ENCODE results near the gene PLA2G1B.

Gene PLA2G1B

DNA sequence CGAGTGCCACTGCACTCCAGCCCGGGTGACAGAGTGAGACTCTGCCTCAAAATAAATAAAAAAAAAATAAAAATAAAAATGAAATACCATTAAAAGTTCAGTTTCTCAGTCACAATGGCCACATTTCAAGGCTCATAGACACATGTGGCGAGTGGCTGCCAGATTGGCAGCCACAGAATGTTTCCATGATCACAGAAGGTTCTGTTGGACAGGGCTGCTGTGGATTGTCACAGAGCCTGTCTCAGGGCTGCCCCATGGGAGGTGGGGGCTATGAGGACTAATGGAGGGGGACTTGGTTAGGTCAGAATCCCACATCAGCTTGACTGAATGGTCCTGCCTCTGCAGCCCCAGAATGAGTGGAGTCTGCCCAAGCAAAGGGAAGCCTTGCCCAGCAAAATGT is 3.8 kb upstream of the PLA2G1B start:
- TF ChIP-seq SIN3A (IDR thresholded peaks at IDR 0.05; ENCODE audit: borderline replicate concordance, insufficient read depth, low read length): no peak
- no peak for TF ChIP-seq TAF1 (IDR thresholded peaks at IDR 0.05; ENCODE audit: borderline replicate concordance, insufficient read depth, low read length)
- TF ChIP-seq POLR2AphosphoS5 (IDR thresholded peaks at IDR 0.05; ENCODE audit: low read depth, low read length): no peak
- no peak for TF ChIP-seq REST (IDR thresholded peaks at IDR 0.05; ENCODE audit: insufficient read depth in 1 of 2, low read depth in 2 of 2, low read length in 2 of 2)
- no peak for TF ChIP-seq FOXP2 (optimal IDR thresholded peaks at IDR 0.05; ENCODE audit: borderline replicate concordance, extremely low read depth, extremely low read length, insufficient read depth)

- TF ChIP-seq SIN3A (IDR thresholded peaks at IDR 0.05; ENCODE audit: borderline replicate concordance, insufficient read depth, low read length) (no peak), POLR2AphosphoS5 (IDR thresholded peaks at IDR 0.05; ENCODE audit: low read depth, low read length) (no peak), FOXP2 (optimal IDR thresholded peaks at IDR 0.05; ENCODE audit: borderline replicate concordance, extremely low read depth, extremely low read length, insufficient read depth) (no peak), REST (IDR thresholded peaks at IDR 0.05; ENCODE audit: insufficient read depth in 1 of 2, low read depth in 2 of 2, low read length in 2 of 2) (no peak), TAF1 (IDR thresholded peaks at IDR 0.05; ENCODE audit: borderline replicate concordance, insufficient read depth, low read length) (no peak)
These were observed 649 bp upstream of the PLA2G1B start for GRCh38 chr12:120328228-120328627.

GRCh38 chr12:120324841-120325417 is 2.6 kb downstream of the PLA2G1B start:
- TF ChIP-seq SIN3A (IDR thresholded peaks at IDR 0.05; ENCODE audit: borderline replicate concordance, insufficient read depth, low read length): no peak
- TF ChIP-seq POLR2AphosphoS5 (IDR thresholded peaks at IDR 0.05; ENCODE audit: low read depth, low read length): no peak
- TF ChIP-seq REST (IDR thresholded peaks at IDR 0.05; ENCODE audit: insufficient read depth in 1 of 2, low read depth in 2 of 2, low read length in 2 of 2): no peak
- no peak for TF ChIP-seq TAF1 (IDR thresholded peaks at IDR 0.05; ENCODE audit: borderline replicate concordance, insufficient read depth, low read length)
- TF ChIP-seq FOXP2 (optimal IDR thresholded peaks at IDR 0.05; ENCODE audit: borderline replicate concordance, extremely low read depth, extremely low read length, insufficient read depth): no peak

DNA sequence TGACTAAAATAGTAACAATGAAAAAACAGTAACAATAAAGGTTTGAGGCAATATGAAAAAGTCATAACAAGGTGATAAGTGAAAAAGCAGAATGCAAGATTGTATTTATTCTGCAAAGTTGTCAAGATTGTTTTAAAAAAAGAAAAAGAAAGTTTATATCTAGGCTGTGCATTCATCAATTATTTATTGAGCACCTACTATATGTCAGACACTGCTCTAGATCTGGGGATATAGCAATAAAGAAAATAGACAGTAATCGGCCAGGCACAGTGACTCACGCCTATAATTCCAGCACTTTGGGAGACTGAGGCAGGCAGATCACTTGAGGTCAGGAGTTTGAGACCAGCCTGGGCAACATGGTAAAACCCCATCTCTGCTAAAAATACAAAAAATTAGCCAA is 3.8 kb downstream of the PLA2G1B start:
- no peak for TF ChIP-seq FOXP2 (optimal IDR thresholded peaks at IDR 0.05; ENCODE audit: borderline replicate concordance, extremely low read depth, extremely low read length, insufficient read depth)
- no peak for TF ChIP-seq TAF1 (IDR thresholded peaks at IDR 0.05; ENCODE audit: borderline replicate concordance, insufficient read depth, low read length)
- TF ChIP-seq SIN3A (IDR thresholded peaks at IDR 0.05; ENCODE audit: borderline replicate concordance, insufficient read depth, low read length): no peak
- no peak for TF ChIP-seq REST (IDR thresholded peaks at IDR 0.05; ENCODE audit: insufficient read depth in 1 of 2, low read depth in 2 of 2, low read length in 2 of 2)
- no peak for TF ChIP-seq POLR2AphosphoS5 (IDR thresholded peaks at IDR 0.05; ENCODE audit: low read depth, low read length)
